ENCODE data around the gene ZNF70.

DNA sequence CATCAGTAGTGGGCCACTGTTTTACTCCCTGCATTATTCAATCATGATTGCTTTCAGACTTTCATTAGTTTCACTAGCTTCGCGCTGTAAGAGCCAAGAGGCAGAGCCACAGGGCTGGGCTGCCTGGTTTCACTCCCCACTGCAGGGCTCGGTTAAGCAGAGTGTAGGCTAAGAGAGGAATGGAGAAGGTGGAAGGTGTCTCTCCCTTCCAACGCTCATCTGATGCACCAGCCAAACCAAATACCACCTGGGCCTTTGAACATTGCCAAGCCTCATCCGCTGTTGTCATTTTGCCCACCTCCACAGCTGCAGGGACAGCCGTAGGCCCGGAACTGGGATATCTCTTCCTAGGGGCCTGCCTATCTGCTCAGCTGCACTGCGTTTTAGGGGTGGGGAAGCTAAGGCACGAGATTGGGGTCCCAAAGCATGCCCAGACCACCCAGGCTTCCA lies 35.4 kb upstream of the ZNF70 start:
- TF ChIP-seq, protein P1, sequence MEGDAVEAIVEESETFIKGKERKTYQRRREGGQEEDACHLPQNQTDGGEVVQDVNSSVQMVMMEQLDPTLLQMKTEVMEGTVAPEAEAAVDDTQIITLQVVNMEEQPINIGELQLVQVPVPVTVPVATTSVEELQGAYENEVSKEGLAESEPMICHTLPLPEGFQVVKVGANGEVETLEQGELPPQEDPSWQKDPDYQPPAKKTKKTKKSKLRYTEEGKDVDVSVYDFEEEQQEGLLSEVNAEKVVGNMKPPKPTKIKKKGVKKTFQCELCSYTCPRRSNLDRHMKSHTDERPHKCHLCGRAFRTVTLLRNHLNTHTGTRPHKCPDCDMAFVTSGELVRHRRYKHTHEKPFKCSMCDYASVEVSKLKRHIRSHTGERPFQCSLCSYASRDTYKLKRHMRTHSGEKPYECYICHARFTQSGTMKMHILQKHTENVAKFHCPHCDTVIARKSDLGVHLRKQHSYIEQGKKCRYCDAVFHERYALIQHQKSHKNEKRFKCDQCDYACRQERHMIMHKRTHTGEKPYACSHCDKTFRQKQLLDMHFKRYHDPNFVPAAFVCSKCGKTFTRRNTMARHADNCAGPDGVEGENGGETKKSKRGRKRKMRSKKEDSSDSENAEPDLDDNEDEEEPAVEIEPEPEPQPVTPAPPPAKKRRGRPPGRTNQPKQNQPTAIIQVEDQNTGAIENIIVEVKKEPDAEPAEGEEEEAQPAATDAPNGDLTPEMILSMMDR (IDR thresholded peaks at IDR 0.05): no peak
- TF ChIP-seq POLR2AphosphoS5 (IDR thresholded peaks at IDR 0.05; ENCODE audit: low read depth, low read length) (no peak), SIN3A (IDR thresholded peaks at IDR 0.05; ENCODE audit: borderline replicate concordance, insufficient read depth, low read depth, low read length) (no peak), TCF7L2 (IDR thresholded peaks at IDR 0.05; ENCODE audit: low read depth, low read length) (no peak)
- TF ChIP-seq, protein P2, sequence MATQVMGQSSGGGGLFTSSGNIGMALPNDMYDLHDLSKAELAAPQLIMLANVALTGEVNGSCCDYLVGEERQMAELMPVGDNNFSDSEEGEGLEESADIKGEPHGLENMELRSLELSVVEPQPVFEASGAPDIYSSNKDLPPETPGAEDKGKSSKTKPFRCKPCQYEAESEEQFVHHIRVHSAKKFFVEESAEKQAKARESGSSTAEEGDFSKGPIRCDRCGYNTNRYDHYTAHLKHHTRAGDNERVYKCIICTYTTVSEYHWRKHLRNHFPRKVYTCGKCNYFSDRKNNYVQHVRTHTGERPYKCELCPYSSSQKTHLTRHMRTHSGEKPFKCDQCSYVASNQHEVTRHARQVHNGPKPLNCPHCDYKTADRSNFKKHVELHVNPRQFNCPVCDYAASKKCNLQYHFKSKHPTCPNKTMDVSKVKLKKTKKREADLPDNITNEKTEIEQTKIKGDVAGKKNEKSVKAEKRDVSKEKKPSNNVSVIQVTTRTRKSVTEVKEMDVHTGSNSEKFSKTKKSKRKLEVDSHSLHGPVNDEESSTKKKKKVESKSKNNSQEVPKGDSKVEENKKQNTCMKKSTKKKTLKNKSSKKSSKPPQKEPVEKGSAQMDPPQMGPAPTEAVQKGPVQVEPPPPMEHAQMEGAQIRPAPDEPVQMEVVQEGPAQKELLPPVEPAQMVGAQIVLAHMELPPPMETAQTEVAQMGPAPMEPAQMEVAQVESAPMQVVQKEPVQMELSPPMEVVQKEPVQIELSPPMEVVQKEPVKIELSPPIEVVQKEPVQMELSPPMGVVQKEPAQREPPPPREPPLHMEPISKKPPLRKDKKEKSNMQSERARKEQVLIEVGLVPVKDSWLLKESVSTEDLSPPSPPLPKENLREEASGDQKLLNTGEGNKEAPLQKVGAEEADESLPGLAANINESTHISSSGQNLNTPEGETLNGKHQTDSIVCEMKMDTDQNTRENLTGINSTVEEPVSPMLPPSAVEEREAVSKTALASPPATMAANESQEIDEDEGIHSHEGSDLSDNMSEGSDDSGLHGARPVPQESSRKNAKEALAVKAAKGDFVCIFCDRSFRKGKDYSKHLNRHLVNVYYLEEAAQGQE (IDR thresholded peaks at IDR 0.05; ENCODE audit: insufficient read depth in 1 of 2, low read depth in 2 of 2, low read length in 1 of 2): no peak
